22Rv1 (cell line): ENCODE measurements around the gene MCUB.

Experiments
- ZFX ChIP-seq: fragments of 450-650 bp; IDR thresholded peaks from 2 replicates; pipeline ENCODE4 v1.6.1; 2017; ENCODE audit warnings: antibody characterized with exemption, borderline replicate concordance
- TF ChIP-seq, protein P1 (sequence below): fragments of 450-650 bp; IDR thresholded peaks from 2 replicates; pipeline ENCODE4 v1.5.1; 2017; ENCODE audit warnings: mild to moderate bottlenecking

- TF ChIP-seq, protein P1, sequence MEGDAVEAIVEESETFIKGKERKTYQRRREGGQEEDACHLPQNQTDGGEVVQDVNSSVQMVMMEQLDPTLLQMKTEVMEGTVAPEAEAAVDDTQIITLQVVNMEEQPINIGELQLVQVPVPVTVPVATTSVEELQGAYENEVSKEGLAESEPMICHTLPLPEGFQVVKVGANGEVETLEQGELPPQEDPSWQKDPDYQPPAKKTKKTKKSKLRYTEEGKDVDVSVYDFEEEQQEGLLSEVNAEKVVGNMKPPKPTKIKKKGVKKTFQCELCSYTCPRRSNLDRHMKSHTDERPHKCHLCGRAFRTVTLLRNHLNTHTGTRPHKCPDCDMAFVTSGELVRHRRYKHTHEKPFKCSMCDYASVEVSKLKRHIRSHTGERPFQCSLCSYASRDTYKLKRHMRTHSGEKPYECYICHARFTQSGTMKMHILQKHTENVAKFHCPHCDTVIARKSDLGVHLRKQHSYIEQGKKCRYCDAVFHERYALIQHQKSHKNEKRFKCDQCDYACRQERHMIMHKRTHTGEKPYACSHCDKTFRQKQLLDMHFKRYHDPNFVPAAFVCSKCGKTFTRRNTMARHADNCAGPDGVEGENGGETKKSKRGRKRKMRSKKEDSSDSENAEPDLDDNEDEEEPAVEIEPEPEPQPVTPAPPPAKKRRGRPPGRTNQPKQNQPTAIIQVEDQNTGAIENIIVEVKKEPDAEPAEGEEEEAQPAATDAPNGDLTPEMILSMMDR = no peak
- no peak for TF ChIP-seq ZFX
These were observed 7.8 kb upstream of the MCUB start for GRCh38 chr4:109552237-109552636.
